ENCODE results near the gene PSMG4.

DNA sequence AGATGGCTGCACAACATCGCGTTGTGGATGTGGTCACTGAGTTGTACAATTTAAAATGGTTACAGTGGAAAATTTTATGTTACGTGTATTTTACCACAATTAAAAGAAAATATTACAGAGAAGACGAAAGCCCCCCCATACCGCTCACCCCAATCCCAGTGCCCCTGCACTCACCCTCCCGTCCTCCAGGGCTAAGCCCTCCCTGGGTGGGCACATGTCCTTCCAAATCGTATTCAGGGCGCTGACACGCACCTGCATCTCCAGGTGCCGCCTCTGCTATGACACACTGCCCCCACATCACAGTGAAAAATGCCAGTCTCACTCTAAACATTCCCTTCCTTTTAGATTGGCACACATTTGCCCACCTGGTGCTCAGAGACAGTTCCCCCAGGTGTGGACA is 49.4 kb downstream of the PSMG4 start:
- no peak for TF ChIP-seq POLR2A (IDR thresholded peaks at IDR 0.05; ENCODE audit: extremely low read depth, insufficient read length)
- TF ChIP-seq, protein P1, sequence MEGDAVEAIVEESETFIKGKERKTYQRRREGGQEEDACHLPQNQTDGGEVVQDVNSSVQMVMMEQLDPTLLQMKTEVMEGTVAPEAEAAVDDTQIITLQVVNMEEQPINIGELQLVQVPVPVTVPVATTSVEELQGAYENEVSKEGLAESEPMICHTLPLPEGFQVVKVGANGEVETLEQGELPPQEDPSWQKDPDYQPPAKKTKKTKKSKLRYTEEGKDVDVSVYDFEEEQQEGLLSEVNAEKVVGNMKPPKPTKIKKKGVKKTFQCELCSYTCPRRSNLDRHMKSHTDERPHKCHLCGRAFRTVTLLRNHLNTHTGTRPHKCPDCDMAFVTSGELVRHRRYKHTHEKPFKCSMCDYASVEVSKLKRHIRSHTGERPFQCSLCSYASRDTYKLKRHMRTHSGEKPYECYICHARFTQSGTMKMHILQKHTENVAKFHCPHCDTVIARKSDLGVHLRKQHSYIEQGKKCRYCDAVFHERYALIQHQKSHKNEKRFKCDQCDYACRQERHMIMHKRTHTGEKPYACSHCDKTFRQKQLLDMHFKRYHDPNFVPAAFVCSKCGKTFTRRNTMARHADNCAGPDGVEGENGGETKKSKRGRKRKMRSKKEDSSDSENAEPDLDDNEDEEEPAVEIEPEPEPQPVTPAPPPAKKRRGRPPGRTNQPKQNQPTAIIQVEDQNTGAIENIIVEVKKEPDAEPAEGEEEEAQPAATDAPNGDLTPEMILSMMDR (IDR thresholded peaks at IDR 0.05; ENCODE audit: low read depth, low read length), result no peak
- TF ChIP-seq, protein P2, sequence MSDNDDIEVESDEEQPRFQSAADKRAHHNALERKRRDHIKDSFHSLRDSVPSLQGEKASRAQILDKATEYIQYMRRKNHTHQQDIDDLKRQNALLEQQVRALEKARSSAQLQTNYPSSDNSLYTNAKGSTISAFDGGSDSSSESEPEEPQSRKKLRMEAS (IDR thresholded peaks at IDR 0.05; ENCODE audit: low read depth, low read length), result no peak
- TF ChIP-seq MYC (IDR thresholded peaks at IDR 0.05; ENCODE audit: low read depth, low read length), result no peak

All from NB4 (cell line).